Activated gamma-delta T cell treated with Interleukin-2 at 50 U/mL for 16 hours (primary cell): ENCODE measurements around the gene SYT2.
"Not testable (repeated sequence)": the region's sequence is repeated elsewhere in the genome, so short reads cannot be mapped to it uniquely, and the experiment has no call there.

Source experiments
- DNase-seq: peaks from one replicate; pipeline ENCODE4 v3.0.0-alpha.2; 2020

The SYT2 gene

GRCh38 chr1:202710070-202711045 is at the start of gene SYT2:
Gene SYT2 (minus strand): TSS chr1:202710454. CDS start chr1:202605772, 104,682 bp downstream.
- DNase-seq: no peak

DNA sequence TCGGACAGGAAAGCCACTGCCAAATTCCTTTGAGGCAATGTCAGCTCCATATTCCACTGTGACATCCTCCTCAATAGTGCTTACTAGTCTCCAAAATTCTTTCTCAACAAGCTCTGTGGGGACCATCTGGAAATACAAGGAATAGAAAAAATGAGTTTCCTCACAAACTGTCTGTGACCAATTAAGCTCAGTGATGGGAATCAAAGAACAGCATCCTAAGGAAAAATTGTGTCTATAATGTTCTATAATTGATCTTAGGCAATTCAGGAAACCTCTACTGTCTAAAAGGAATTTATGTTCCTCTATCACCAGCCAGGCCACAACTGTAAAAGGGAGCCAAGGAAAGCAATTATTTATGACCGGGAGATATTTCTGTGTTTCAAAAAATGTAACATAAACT is 46.1 kb upstream of the SYT2 start:
- no peak for DNase-seq

GRCh38 chr1:202754293-202754692 is 44.0 kb upstream of the SYT2 start:
- no peak for DNase-seq

DNA sequence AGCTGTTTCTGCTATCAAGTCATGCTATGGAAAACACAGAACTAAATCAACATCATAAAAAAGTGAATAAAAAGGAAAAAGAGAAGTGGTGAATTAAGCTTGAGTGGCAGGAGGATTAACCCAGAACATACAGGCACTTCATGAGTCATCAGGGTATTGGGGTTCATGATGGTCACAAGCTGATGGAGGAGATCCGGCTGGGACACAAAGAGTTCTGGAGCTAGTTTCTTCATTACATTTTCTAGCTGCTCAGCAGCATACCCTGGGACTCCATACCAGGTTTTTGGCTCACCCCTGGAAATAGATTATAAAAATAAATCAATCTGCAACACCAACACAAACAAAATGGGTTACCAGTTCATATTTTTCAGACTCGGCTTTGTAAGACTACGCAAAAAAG is 42.5 kb upstream of the SYT2 start:
- no peak for DNase-seq

GRCh38 chr1:202750761-202751160 is 40.5 kb upstream of the SYT2 start:
- no peak for DNase-seq

GRCh38 chr1:202750024-202750423 is 39.8 kb upstream of the SYT2 start:
- no peak for DNase-seq

GRCh38 chr1:202745323-202745888 is 35.2 kb upstream of the SYT2 start:
- no peak for DNase-seq

- DNase-seq: not testable (repeated sequence)
Measured at GRCh38 chr1:202744770-202745169, 34.5 kb upstream of the SYT2 start.

DNA sequence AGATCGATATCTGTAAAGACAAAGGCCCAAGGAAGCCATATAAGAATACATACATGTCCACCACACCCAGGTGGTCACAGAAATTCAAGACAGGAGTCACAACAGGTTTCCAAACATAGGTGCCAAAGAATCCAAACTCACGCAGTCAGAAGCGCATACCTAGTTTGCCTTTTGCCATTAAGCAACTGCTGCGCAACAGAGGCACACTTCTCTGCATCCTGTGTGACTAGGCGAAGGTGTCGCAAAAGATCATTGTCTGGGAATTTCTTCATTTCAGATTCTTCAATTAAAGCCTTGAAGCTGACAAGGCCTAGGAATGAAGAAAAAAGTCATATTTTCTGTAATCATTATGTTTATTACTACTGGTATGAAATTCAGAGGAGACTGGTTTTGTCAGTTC is 32.2 kb upstream of the SYT2 start:
- DNase-seq: no peak

DNA sequence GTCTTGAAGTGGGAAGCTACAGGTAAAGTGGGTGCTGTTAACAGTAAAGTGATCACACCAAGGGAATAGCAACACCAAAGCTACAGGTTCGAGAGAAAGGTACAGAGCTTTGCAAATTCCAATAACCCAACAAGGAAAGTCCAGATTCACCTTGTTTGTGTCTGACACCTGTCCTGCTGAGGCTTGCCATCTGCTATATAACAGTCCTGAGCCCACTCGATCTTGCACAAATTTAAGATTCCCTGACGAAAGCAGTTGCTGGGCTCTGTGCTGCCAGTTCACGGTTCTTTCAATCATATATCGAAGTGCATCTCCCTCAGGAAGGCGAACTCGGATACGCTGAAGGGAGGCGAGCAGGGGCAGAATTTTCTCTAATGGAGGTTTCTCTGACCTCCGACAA is 23.0 kb upstream of the SYT2 start:
- no peak for DNase-seq

DNA sequence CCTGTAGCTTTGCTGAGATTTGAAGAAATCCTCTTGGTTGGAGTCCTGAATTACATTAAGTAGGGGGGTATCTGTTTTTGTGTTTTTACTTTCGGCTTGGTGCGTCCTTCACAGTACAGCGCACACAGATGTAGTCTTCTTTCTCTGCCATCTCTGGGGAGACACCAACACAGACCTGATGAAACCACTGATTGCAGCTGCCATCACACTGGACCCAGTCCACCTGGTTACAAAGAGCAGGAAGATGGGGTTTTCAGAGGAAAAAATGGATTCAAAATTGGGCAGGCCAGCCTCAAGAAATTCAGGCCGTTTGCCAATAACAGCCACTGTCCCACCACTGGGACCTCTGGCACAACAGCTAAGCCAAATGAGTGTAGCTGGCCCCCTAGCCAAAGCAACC is 18.7 kb upstream of the SYT2 start:
- no peak for DNase-seq

- DNase-seq: no peak
Measured at GRCh38 chr1:202725526-202725925, 15.3 kb upstream of the SYT2 start.

DNA sequence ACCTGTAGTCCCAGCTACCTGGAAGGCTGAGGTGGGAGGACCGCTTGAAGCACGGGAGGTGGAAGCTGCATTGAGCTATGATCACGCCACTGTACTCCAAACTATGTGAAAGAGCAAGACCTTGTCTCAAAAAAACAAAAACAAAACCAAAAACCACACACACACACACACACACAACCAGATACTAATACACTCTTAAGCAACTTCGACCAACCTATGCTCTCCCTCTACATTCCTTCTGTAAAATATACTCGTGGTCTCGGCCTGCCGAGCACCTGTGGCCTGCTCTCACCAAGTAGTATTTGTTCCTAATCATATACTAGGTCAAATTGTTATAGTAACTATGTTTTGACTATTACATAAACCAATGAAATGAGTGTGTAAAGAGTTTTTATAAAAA is 13.5 kb upstream of the SYT2 start:
- no peak for DNase-seq

DNA sequence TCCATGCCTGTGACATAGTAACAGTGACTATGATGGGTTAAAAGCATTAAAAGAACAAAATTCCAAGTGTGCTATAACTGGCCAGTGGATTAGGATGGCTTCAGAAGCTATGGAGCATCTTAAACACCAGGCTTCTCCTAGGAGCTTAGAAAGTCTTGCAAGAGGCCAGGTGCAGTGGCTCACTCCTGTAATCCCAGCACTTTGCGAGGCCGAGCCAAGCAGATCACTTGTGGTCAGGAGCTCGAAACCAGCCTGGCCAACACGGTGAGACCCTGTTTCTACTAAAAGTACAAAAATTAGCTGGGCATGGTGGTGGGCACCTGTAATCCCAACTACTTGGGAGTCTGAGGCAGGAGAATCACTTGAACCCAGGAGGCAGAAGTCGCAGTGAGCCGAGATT is 12.8 kb upstream of the SYT2 start:
- not testable (repeated sequence) for DNase-seq

- DNase-seq: no peak
Measured at GRCh38 chr1:202716654-202717053, 6.4 kb upstream of the SYT2 start.

GRCh38 chr1:202714202-202714601 is 3.9 kb upstream of the SYT2 start:
- not testable (repeated sequence) for DNase-seq

- DNase-seq: no peak
Measured at GRCh38 chr1:202713110-202713509, 2.9 kb upstream of the SYT2 start.

DNA sequence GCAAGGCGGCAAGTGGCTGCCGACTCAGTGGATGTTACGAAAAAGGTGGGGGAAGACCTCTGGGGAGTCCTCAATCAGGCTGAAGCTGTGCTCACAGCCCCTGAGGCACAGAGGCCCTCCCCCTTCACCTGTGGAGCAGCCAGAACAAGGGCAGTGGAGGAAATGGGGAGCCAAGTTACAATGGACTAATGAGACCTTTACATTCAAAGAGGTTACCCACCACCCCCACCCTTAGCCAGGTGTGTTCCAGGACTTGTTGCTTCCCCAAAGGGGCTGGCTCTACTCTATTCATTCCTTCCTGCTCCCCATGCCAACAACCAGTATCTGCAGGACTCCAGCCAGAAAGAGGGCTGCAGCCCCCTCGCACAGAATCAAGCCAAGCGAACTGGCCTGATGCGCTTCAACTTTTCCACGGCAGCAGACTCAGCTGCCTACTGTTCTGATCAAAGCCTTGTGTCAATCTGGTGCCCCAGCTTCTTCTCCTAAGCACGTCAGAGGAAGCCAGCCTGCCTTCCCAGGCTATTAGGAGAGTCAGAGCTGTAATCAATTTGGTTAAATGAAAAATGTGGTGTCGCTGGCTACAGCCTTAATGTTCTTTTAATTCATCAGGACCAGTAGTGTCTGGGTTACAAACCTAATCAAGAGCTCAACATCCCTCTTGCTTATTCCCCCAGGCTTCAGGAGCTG is 1.8 kb upstream of the SYT2 start:
- no peak for DNase-seq

- DNase-seq: no peak
Measured at GRCh38 chr1:202709276-202710041, 795 bp downstream of the SYT2 start.

DNA sequence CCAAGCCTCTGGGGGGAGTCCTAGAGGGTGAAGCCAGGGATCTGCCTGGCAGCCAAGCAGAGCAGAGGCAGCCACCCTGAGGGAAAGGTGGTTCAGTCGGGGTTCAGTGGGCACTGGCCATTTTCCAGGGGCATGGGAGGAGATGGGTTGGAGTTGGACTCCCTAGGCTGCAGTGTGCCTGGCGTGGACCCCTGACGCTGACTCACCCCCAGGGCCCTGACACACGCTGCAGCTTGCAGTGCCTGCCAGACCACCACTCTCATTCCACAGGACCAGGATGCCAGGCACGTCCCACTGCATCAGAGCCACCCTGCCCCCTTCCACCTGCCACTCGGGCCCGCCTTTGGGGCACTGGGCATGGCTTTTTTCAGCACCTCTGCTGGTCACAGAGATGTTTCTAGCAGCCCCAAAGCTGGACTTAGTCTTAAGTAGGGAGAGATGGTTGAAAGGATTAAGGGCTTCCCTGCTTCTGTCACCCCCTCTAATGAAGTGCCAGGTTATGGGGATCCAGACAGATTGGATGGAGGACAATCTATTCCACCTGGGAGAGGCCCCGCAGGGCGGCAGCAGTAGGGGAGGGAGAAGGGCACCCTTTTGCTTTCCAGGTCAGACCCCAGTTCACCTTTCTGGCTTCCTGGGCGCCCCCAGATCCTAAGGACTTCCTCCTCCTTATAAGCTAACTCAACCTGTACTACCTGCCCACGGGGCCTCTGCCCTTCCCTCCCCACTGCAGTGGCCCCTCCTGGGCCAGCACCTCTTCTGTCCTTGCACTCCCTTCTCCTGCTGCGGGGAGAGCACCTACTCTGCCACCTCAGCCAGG is 1.6 kb downstream of the SYT2 start:
- no peak for DNase-seq

GRCh38 chr1:202706851-202707250 is 3.4 kb downstream of the SYT2 start:
- no peak for DNase-seq

DNA sequence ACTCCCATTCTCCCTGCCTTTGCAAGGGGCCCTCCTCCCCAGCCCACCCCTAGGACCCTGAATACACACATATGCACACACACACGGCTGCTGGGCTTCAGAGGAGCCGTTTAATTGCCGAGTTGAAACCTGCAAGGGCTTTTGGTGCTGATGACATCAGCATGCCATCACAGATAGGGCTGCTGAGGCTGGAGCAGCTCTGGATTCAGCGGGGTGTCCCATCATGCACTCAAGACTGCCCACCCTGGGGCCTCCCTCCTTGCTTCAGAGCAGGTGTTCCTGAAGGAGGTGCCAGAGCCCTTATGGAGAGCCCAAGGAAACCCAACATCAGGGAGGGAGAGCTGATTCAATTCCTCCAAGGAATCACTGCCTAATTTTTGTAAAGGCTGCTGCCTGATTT is 5.7 kb downstream of the SYT2 start:
- no peak for DNase-seq
